ENCODE data around the gene LCLAT1.

DNA sequence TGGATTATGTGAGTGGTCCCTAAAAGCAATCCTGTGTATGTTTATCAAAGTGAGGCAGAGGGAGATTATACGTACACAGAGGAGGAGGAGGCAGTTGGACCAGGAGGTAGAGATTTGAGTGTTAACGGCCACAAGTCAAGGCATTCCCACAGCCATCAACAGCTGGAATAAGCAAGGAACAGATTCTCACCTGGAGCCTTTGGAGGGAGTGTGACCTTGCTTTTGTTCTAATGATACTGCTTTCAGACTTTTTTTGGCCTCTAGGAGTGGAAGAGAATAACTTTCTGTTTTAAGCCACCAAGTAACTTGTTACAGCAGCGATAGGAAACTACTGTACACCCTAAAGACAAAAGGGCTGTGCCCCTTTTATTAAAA is 18.1 kb downstream of the LCLAT1 start:
- TF ChIP-seq CEBPB (IDR thresholded peaks at IDR 0.05; ENCODE audit: low read depth, low read length) (no peak), POLR2A (IDR thresholded peaks at IDR 0.05; ENCODE audit: low read depth, low read length) (no peak), MXI1 (IDR thresholded peaks at IDR 0.05; ENCODE audit: borderline replicate concordance, low read depth, low read length) (no peak), RAD21 (IDR thresholded peaks at IDR 0.05; ENCODE audit: low read length) (no peak)
- TF ChIP-seq, protein P1, sequence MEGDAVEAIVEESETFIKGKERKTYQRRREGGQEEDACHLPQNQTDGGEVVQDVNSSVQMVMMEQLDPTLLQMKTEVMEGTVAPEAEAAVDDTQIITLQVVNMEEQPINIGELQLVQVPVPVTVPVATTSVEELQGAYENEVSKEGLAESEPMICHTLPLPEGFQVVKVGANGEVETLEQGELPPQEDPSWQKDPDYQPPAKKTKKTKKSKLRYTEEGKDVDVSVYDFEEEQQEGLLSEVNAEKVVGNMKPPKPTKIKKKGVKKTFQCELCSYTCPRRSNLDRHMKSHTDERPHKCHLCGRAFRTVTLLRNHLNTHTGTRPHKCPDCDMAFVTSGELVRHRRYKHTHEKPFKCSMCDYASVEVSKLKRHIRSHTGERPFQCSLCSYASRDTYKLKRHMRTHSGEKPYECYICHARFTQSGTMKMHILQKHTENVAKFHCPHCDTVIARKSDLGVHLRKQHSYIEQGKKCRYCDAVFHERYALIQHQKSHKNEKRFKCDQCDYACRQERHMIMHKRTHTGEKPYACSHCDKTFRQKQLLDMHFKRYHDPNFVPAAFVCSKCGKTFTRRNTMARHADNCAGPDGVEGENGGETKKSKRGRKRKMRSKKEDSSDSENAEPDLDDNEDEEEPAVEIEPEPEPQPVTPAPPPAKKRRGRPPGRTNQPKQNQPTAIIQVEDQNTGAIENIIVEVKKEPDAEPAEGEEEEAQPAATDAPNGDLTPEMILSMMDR (conservative IDR thresholded peaks at IDR 0.05; ENCODE audit: low read depth, low read length): no peak
